Tibial nerve (tissue), 4 donors: ENCODE data around the gene MCF2L2.

ENCODE experiments used
- CTCF ChIP-seq, 5 experiments: fragments of 200-600 bp in 3 of 5; fragments of 450-650 bp in 2 of 5; sonication (generic) in 3 of 5; IDR thresholded peaks; one replicate each; pipeline ENCODE4 v1.5.1; 2016 to 2019; ENCODE audit warnings: antibody characterized with exemption in 5 of 5, mild to moderate bottlenecking in 3 of 5, moderate library complexity in 2 of 5
- EP300 ChIP-seq, 2 donors: sonication (generic); formaldehyde crosslinking; IDR thresholded peaks; one replicate each; pipeline ENCODE4 v1.6.1; 2017; ENCODE audit warnings: antibody characterized with exemption in 2 of 2, mild to moderate bottlenecking in 1 of 2
- POLR2A ChIP-seq, 2 donors: fragments of 450-650 bp; IDR thresholded peaks; one replicate each; pipeline ENCODE4 v1.6.1; 2017; ENCODE audit warnings: antibody characterized with exemption in 2 of 2, mild to moderate bottlenecking in 2 of 2, moderate library complexity in 2 of 2

- TF ChIP-seq CTCF (IDR thresholded peaks at IDR 0.05) (no peak), POLR2A (IDR thresholded peaks at IDR 0.05) (no peak), EP300 (IDR thresholded peaks at IDR 0.05) (no peak)
Observed at GRCh38 chr3:183142199-183142598, 286.2 kb downstream of the MCF2L2 start.
